Measurements from ENCODE around the gene OR9A2. TPM values are rescaled to one million over a fixed set of nuclear protein-coding genes. Genes with fewer than 3 reads are reported as not detected.

The OR9A2 gene
- total RNA-seq, 1 experiment from 2014 or later: not detected

DNA sequence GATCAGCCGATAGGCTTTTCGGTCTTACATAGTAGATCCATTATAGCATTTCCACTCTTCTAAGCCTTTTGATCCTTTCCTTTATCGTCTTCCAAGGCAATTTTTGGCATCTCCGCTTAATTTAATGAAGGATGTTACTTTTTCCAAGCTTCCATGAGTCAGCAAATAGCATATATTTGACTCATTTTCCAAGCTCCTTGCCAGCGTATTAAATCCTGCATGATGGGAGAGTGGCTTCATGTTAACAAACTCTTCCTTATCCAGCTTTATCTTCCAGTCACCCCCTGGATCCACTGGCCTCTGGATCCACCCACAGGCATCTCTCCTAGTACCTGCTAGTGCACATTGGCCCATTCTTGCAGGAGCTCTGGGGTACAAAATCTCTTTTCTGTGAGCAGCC, 13.0 kb downstream of the OR9A2 start:
- Histone ChIP-seq H3K9me3 (ENCODE audit: control insufficient read depth in 1 of 2, insufficient read depth in 1 of 2, low read depth in 1 of 2, low read length in 2 of 2) (no peaks in the 10 kb centered on the region), H3K27ac (ENCODE audit: low read depth, low read length) (no peak overlapping the region), H3K79me2 (ENCODE audit: insufficient read depth, low read length) (no peaks in the 10 kb centered on the region), H3K36me3 (ENCODE audit: control insufficient read depth in 1 of 2, insufficient read depth in 2 of 2, low read length in 2 of 2) (no peaks in the 10 kb centered on the region), H3K4me1 (ENCODE audit: control insufficient read depth in 1 of 2, insufficient read depth in 2 of 2, low read length in 2 of 2) (peaks cover 0 to 6% of the 10 kb centered on the region in 2 experiments; a peak in 1 of 4 replicates), H3K4me2 (ENCODE audit: low read length) (no peak overlapping the region), H3K4me3 (replicated peaks in 1 of 2; ENCODE audit: low read depth in 1 of 2, low read length in 2 of 2) (no peak overlapping the region), H4K20me1 (ENCODE audit: insufficient read depth) (no peaks in the 10 kb centered on the region), H3K9me2 (ENCODE audit: insufficient read depth) (no peaks in the 10 kb centered on the region), H2AFZ (ENCODE audit: low read depth, low read length, poor library complexity, severe bottlenecking) (no peak overlapping the region), H3K9ac (ENCODE audit: low read length) (no peak overlapping the region), H3K27me3 (ENCODE audit: insufficient read depth, low read length) (no peaks in the 10 kb centered on the region)
- TF ChIP-seq SP1 (IDR thresholded peaks at IDR 0.05; ENCODE audit: low read depth) (no peak), ZBTB33 (IDR thresholded peaks at IDR 0.05; ENCODE audit: extremely low read depth, insufficient replicate concordance, low read length) (no peak), JUND (IDR thresholded peaks at IDR 0.05) (no peak), CTCF (IDR thresholded peaks at IDR 0.05 in 2 of 3, conservative IDR thresholded peaks at IDR 0.05 in 1 of 3; ENCODE audit: borderline replicate concordance in 1 of 3, insufficient read depth in 1 of 3, low read depth in 2 of 3, low read length in 2 of 3) (no peak), FOSL1 (IDR thresholded peaks at IDR 0.05; ENCODE audit: low read depth) (0 out of 2 replicates have a peak, but pooled peaks have one; percentile 17)
- RAD21 ChIA-PET (ENCODE audit: low non-redundant PET in 1 of 2, low total read pairs in 2 of 2, uncharacterized antibody in 2 of 2, unreplicated experiment in 2 of 2): no interaction called here
- no peak for ATAC-seq
- intact Hi-C loops (cut with micrococcal nuclease): no loop called here
- CTCF ChIA-PET: interaction anchor here (18.9 kb wide), 1 partner anchor 202 kb away, joined by 331 read pairs; no protein-coding TSS in a partner anchor
- POLR2A ChIA-PET: no interaction called here
- no TSS peak for BruUV-seq (replicated peaks)
- no peak for DNase-seq (ENCODE audit: low read depth, low spot score)
